ENCODE results near the gene DENND4B.
"Not testable (repeated sequence)": the region's sequence is repeated elsewhere in the genome, so short reads cannot be mapped to it uniquely, and the experiment has no call there.

The DENND4B gene, protein sequence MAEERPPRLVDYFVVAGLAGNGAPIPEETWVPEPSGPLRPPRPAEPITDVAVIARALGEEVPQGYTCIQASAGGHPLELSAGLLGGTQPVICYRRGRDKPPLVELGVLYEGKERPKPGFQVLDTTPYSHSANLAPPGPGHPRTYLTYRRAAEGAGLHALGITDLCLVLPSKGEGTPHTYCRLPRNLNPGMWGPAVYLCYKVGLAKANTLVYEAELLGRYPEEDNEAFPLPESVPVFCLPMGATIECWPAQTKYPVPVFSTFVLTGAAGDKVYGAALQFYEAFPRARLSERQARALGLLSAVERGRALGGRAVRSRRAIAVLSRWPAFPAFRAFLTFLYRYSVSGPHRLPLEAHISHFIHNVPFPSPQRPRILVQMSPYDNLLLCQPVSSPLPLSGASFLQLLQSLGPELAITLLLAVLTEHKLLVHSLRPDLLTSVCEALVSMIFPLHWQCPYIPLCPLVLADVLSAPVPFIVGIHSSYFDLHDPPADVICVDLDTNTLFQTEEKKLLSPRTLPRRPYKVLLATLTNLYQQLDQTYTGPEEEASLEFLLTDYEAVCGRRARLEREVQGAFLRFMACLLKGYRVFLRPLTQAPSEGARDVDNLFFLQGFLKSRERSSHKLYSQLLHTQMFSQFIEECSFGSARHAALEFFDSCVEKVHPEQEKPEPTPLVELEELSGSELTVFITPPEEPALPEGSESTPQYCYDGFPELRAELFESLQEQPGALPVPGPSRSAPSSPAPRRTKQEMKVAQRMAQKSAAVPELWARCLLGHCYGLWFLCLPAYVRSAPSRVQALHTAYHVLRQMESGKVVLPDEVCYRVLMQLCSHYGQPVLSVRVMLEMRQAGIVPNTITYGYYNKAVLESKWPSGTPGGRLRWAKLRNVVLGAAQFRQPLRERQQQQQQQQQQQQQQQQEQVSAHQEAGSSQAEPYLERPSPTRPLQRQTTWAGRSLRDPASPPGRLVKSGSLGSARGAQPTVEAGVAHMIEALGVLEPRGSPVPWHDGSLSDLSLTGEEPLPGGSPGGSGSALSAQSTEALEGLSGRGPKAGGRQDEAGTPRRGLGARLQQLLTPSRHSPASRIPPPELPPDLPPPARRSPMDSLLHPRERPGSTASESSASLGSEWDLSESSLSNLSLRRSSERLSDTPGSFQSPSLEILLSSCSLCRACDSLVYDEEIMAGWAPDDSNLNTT (N-terminal part only)

DNA sequence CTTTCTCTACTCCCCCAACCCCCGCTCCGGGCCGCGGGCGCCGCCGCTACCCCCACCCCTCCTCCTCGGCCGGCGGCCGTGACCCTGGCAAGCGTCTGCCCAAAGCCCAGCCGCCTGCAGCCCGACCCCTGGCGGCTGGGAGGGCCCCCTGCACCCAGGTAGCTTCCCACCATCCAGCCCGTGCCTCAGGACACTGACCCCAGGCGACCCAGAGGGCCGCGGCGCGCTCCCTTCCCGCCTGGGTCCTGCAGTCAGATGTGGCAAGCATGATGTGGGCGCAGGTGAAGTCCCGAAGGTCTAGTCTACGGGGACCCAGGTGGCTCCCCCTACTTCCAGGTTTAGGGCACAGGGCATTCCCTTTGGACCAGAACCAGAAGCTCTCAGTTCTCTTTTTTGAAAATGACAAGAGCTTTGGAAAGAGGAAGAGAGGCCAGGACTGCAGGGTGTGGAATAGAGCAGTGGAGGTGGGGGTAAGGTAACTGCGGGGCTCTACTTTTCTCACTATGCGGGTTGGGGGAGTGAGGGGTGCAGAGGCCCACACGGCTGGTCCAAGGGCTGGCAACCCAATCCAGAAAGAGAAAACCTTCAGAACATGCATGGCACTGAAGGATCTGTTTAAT, at the start of gene DENND4B:
Gene DENND4B, minus strand, starts transcription at position 97 of the 620 bp plus-strand sequence. CDS start 2,344 bp downstream, outside the sequence.
- H3K27ac Mint-ChIP-seq, result peak within 1 kb of the TSS; percentile 95
- H3K4me3 Mint-ChIP-seq, result peak within 1 kb of the TSS; percentile 90
- peaks cover 13% of the 10 kb centered on the region for H3K36me3 Mint-ChIP-seq
- peaks cover 37% of the 10 kb centered on the region for H3K4me1 Mint-ChIP-seq
- no peaks in the 10 kb centered on the region for H3K27me3 Mint-ChIP-seq
- H3K9me3 Mint-ChIP-seq, result no peaks in the 10 kb centered on the region

DNA sequence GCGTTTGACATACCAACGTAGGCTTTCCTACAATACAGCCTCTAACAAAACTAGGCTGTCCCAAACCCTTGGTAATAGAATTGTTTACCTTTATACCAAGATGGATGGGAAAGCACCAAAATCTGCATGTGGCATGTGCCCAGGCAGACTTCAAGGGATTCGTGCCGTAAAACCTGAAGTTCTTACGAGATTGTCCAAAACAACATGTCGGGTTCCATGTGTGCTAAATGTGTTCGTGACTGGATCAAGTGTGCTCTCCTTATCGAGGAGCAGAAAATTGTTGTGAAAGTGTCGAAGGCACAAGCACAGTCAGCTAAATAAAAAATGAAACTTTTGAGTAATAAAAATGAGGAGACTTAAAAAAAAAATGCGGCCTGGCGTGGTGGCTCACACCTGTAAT, 49.1 kb upstream of the DENND4B start:
- Mint-ChIP-seq H3K36me3 (peaks cover 28% of the 10 kb centered on the region), H3K27ac (peak overlapping the region; percentile 80)

DNA sequence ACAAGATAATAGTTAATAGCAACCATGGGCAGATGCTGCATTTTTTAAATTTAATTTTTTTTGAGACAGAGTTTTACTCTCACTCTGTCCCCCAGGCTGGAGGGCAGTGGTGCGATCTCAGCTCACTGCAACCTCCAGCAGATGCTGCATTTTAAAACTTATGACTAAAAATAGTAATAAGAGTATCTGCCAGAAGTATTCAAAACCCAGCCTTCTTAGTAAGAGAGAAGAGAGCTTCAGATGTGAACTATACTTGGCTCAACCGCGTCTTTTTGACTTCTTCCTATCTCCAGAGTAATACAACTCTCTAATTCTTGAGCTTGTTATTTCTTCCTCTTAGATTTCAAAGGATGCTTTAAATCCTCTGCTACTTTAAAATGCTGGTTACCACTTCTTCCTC, 48.7 kb upstream of the DENND4B start:
- Mint-ChIP-seq H3K4me3 (peak overlapping the region; percentile 20), H3K4me1 (peaks cover 23% of the 10 kb centered on the region), H3K36me3 (peaks cover 29% of the 10 kb centered on the region)

More for the DNA sequence above, 49.1 kb upstream of the DENND4B start:
- Mint-ChIP-seq H3K4me1 (peaks cover 19% of the 10 kb centered on the region), H3K4me3 (peak overlapping the region; percentile 20), H3K9me3 (no peaks in the 10 kb centered on the region), H3K27me3 (no peaks in the 10 kb centered on the region)

DNA sequence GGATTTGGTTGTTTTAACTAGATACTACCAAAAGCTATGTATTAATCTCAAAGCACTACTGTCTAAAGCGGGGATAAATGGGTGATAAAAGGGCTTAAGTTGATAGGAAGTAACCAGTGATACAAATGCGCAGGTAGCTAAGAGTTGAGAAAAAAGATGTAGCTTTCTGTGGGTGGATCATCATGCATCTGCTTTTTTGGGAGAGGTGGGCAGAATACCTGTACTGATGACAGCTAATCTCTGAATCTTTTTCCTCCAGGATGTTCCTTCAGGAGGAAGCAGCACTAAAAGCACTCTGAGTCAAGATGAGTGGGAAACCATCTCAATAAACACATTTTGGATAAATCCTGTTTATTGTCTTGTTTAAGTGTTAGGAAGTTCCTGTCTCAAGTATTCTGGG, 45.3 kb upstream of the DENND4B start:
- peaks cover 29% of the 10 kb centered on the region for H3K36me3 Mint-ChIP-seq
- H3K4me3 Mint-ChIP-seq, result peak overlapping the region; percentile 99
- no peaks in the 10 kb centered on the region for H3K9me3 Mint-ChIP-seq
- H3K27me3 Mint-ChIP-seq, result no peaks in the 10 kb centered on the region
- H3K4me1 Mint-ChIP-seq, result peaks cover 32% of the 10 kb centered on the region
- peak overlapping the region; percentile 98 for H3K27ac Mint-ChIP-seq

More for the DNA sequence above, 48.7 kb upstream of the DENND4B start:
- Mint-ChIP-seq H3K27ac (peak overlapping the region; percentile 80), H3K9me3 (no peaks in the 10 kb centered on the region), H3K27me3 (no peaks in the 10 kb centered on the region)

DNA sequence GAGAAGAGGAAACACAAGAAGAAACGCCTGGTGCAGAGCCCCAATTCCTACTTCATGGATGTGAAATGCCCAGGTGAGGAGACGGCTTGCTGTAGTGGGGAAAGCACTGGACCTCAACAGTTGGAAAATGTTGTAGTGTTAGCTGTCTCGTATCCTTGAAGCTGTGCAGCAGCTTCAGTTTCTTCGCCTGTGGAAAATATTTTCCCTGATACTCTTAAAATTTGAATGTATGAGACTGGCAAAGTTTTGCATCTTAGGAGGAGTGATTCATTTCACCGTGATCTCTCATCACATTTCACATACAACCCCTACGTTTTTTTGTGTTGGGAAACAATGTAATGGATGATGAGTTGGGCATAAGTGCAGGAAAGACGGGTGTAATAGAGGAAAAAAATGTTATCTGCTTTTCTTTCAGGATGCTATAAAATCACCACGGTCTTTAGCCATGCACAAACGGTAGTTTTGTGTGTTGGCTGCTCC, 44.7 kb upstream of the DENND4B start:
- Mint-ChIP-seq H3K4me3 (peak overlapping the region; percentile 99), H3K36me3 (peaks cover 29% of the 10 kb centered on the region)

DNA sequence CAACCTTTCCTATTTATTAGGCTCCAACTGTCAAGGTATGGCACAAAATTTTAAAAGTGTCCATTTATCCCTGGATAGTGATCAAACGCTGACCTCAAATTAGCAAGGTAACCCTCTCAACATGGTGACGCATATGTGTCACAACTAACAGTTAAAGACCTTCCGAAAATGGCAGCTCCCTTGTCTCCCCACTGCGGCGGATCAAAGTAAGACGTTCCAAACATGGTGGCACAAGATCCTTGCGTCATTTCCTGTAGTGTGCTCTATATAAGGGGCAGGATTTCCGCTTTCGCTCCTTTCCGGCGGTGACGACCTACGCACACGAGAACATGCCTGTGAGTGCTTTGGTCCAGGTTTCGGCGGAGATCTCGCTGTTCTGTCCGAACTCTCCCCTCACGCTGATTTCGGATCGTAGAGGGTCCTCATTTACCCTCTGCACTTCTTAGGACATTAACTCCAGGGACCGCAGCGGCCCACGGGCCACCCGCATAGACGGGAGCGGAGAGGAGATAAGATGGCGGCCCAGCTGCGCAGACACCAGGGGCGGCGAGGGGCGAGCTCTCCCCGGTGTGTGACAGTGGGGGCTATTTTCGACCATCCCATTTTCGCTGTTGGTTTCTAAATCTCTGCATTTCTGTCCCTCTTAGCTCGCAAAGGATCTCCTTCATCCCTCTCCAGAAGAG, 44.1 kb upstream of the DENND4B start, which contains the start of gene RPS27:
Gene RPS27, plus strand, starts transcription at position 295 of the 683 bp plus-strand sequence. Its CDS starts 35 bp downstream, at position 330.
- Mint-ChIP-seq H3K4me3 (peak within 1 kb of the TSS; percentile 99), H3K36me3 (peaks cover 28% of the 10 kb centered on the region), H3K4me1 (peaks cover 40% of the 10 kb centered on the region), H3K27ac (peak within 1 kb of the TSS; percentile 98), H3K27me3 (no peaks in the 10 kb centered on the region), H3K9me3 (no peaks in the 10 kb centered on the region)

More for the DNA sequence above, 44.7 kb upstream of the DENND4B start:
- H3K9me3 Mint-ChIP-seq, result no peaks in the 10 kb centered on the region
- peaks cover 37% of the 10 kb centered on the region for H3K4me1 Mint-ChIP-seq
- peak overlapping the region; percentile 98 for H3K27ac Mint-ChIP-seq
- no peaks in the 10 kb centered on the region for H3K27me3 Mint-ChIP-seq

DNA sequence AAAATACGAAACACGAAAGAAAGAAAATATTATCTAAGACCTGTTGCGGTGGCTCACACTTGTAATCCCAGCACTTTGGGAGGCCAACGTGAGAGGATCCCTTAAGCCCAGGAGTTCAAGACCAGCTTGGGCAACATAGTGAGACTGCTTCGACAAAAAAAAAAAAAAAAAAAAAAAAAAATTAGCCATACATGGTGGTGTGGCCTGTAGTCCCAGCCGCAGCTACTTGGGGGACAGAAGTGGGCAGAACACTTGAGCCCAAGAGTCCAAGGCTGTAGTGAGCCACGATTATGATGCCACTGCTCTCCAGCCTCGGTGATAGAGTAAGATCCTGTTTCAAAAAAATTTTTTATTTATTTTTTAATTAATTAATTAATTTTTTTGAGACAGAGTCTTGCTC, 41.1 kb upstream of the DENND4B start:
- H3K9me3 Mint-ChIP-seq, result no peaks in the 10 kb centered on the region
- peaks cover 16% of the 10 kb centered on the region for H3K36me3 Mint-ChIP-seq
- H3K27me3 Mint-ChIP-seq, result no peaks in the 10 kb centered on the region
- no peak overlapping the region for H3K4me3 Mint-ChIP-seq
- peaks cover 45% of the 10 kb centered on the region for H3K4me1 Mint-ChIP-seq
- H3K27ac Mint-ChIP-seq, result peak overlapping the region; percentile 82

DNA sequence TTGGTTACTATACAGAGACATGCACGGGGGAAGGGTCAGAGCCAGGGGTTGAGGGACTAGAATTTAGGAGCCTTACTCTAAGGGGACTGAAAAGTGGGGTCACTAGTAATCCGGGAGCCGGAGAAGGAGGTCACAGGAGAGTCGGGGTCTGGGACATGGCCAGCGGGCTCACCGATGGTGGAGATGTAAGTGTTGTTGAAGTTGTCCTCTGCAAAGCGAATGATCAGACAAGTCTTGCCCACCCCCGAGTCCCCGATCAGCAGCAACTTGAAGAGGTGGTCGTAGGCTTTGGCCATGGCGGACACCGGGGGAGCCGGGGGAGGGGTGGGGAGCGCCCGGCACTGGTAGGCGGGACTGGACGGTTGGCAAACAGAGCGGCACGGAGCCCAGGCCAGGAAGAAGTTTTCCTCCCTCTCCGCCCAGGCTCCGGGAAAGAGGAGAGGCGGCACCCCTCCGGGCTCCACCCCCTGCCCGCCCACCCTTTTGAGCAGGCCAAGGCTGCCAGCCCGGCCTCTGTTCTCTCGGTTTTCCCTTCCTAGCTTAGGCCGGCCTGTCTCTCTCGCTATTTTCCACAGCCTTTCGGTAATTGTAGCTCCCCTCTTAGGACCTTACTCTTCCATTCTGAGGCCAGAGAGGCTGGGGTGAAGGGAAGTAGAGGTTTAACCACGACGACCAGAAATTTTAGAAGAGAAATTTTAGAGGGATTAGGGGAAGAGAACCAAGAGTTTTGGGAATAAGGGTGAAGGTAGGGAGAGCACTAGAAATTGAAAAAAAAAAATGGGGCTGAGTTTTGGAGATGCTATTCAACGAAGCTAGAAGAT, 39.6 kb upstream of the DENND4B start, which contains the start of gene RAB13:
Gene RAB13, minus strand, starts transcription at position 399 of the 821 bp plus-strand sequence. Its CDS starts 103 bp downstream, at position 296.
- Mint-ChIP-seq H3K27me3 (no peaks in the 10 kb centered on the region), H3K4me3 (peak within 1 kb of the TSS; percentile 81), H3K36me3 (peaks cover 4% of the 10 kb centered on the region), H3K27ac (peak within 1 kb of the TSS; percentile 82), H3K9me3 (no peaks in the 10 kb centered on the region), H3K4me1 (peaks cover 36% of the 10 kb centered on the region)

DNA sequence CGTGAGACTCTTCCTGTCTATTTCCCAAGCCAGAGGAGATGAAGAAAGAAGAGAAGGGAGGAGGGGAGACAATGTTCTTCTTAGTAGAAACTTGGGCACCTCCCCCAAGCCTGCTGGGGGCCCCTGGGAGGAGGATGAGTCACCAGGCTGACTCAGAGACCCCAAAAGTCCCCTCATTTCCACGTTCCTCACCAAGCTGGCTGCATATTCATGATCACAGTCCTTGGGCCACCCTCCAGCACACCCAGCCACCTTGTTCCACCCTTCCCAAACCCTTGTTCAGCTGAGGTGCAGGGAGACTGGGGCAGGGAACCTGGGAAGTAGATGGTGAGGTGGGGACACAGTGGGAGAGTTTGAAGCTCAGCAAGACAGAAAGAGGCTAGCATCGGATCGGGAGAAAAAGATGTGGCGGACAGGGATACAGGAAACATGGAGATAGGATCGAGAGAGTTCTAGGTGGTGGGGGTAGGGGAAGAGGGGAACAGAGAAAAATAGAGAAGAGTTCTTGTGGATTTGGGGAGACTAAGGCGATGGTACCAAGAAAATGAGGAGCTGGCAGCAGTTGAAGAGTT, 38.9 kb upstream of the DENND4B start:
- H3K36me3 Mint-ChIP-seq, result no peaks in the 10 kb centered on the region
- no peaks in the 10 kb centered on the region for H3K27me3 Mint-ChIP-seq
- H3K27ac Mint-ChIP-seq, result peak overlapping the region; percentile 78
- no peaks in the 10 kb centered on the region for H3K9me3 Mint-ChIP-seq
- peak overlapping the region; percentile 81 for H3K4me3 Mint-ChIP-seq
- H3K4me1 Mint-ChIP-seq, result peaks cover 34% of the 10 kb centered on the region

DNA sequence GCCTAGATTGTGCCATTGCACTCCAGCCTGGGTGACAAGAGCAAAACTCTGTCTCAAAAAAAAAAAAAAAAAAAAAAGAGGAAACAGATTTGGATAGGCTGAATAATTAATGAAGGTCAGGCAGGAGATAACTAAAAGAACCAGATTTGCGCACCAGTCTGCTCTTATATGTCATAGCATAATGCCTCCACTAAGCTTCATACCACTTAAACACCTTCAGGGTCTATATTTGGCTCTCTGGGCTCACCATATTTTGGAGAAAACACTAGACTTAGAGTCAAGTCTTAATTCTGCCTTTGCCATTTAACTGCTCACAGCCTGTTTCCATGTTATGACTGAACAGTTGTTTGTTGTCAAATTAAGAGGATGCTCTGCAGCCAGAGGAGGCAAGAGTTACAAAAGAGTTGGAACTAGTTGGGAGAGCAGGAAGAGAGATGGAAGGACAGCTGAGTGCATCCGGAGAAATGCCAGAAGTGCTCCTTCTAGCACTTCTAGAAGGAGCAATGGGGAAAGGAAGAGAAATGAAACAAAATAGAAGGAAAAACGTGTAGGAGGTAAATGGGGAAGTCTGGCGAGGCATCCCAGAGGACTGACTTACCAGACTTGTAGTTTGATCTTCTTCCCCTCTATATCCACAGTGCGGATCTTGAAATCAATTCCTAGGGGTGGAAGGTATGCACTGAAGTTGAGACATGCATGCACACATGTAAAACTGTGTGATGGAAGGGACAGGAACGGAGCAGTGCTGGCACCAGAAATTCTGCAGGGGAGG, 37.8 kb upstream of the DENND4B start:
- no peak overlapping the region for H3K4me3 Mint-ChIP-seq
- peak overlapping the region; percentile 10 for H3K27ac Mint-ChIP-seq
- peaks cover 27% of the 10 kb centered on the region for H3K4me1 Mint-ChIP-seq
- H3K9me3 Mint-ChIP-seq, result no peaks in the 10 kb centered on the region
- no peaks in the 10 kb centered on the region for H3K36me3 Mint-ChIP-seq
- no peaks in the 10 kb centered on the region for H3K27me3 Mint-ChIP-seq

DNA sequence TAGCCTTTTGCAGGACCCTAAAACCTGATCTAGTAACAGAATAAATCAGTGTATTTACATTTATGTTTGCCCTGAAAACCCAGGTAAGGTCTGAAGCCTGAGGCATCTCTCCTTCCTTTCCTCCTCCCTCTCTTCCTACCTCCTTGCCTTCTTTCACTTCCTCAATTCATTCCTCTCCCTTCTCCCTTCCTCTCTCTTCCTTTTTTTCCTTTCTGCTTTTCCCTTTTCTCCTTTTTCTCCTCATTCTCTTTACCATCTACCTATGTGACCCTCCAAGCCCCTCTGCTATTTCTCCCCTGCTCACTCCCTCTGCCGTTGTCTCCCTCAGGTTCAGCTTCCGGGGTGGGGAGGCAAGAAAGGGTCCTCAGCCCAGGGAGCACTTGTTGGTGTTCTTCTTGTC, 35.2 kb upstream of the DENND4B start:
- not testable (repeated sequence) for H3K4me3 Mint-ChIP-seq, H3K27ac Mint-ChIP-seq, H3K36me3 Mint-ChIP-seq, H3K27me3 Mint-ChIP-seq, H3K9me3 Mint-ChIP-seq
- H3K4me1 Mint-ChIP-seq, result peaks cover 36% of the 10 kb centered on the region

DNA sequence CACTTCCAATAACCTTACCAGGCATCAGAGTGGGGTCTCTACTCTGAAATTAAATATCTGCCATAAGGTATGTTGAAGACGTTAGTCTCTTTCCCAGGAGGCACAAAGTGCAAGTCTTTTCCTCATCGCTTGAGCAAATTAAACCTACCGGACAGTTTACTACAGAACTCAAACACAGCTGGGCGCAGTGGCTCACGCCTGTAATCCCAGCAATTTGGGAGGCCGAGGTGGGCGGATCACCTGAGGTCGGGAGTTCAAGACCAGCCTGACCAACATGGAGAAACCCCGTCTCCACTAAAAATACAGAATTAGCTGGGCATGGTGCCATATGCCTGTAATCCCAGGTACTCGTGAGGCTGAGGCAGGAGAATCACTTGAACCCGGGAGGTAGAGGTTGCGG, 32.6 kb upstream of the DENND4B start:
- Mint-ChIP-seq H3K4me3 (peak overlapping the region; percentile 97), H3K36me3 (peaks cover 13% of the 10 kb centered on the region), H3K4me1 (peaks cover 35% of the 10 kb centered on the region)
- not testable (repeated sequence) for H3K27me3 Mint-ChIP-seq, H3K9me3 Mint-ChIP-seq, H3K27ac Mint-ChIP-seq

Measured in activated naive CD4-positive, alpha-beta T cell treated with anti-CD3 and anti-CD28 coated beads, Interleukin-2, amount 50 U/mL, for 24 hours (primary cell).